Measurements from ENCODE around the gene LHX4.
"Not testable (repeated sequence)": the region's sequence is repeated elsewhere in the genome, so short reads cannot be mapped to it uniquely, and the experiment has no call there.

The LHX4 gene

GRCh38 chr1:180198196-180198595 lies 31.9 kb upstream of the LHX4 start:
- DNase-seq, result no peak

DNA sequence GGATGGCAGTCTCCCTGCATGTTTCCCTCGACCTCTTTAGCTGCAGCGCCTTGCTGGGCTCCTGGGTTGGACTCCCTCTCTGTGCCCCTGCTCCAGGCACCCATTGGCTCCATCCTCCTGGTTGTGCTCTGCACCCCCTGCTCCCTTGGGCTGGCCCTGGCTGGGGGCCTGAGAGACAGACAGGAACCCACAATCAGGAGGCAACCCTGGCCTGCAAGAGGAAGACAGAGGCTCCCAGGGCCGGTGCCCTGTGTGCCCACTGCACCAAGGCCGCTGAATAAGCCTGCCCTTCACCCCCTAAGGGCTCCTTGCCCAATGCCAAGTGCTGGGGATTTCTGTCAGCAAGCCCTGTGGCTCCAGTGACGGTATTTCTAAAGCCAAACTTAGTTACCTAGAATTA lies 31.5 kb upstream of the LHX4 start:
- no peak for DNase-seq

- no peak for DNase-seq
Observed at GRCh38 chr1:180199018-180199417, 31.0 kb upstream of the LHX4 start.

DNA sequence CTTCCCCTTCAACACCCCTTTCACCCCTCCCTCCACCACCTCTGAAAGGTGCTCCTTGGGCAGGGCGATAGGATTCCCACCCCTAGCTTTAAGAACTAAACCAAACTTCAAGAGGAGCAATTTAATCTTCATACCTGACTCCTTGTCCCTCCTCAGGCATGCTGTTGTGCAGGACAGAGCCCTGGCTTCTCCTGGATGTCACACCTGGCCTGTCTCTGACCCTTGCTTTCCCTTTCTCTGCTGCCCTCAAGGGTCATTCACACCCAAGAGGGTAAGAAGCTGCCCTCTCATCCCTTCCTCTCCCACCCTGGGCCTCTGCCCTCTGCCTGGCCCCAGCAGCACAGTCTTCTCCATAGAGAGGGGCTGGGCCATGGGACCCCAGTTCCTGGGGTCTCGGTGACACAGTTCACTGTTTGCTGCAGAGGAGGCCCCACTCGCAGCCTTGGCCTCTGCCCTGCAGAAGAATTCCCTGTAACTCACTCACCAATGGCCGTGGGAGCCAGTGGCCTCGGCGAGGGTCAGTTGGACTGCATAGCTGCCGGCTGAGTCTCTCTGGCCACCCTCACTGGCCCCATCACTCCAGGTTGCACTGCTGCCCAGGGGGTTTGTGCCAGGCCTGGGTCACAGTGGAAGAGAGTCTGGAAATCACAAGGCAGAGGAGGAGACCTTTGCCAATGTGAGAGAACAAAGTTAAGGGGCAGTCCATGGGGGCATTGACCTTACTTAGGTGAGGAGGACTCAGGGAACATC lies 28.4 kb upstream of the LHX4 start:
- DNase-seq, result no peak

- DNase-seq, result not testable (repeated sequence)
Observed at GRCh38 chr1:180202588-180202987, 27.5 kb upstream of the LHX4 start.

GRCh38 chr1:180204231-180204630 lies 25.8 kb upstream of the LHX4 start:
- no peak for DNase-seq

- no peak for DNase-seq
Observed at GRCh38 chr1:180206581-180206980, 23.5 kb upstream of the LHX4 start.

- no peak for DNase-seq
Observed at GRCh38 chr1:180208264-180208663, 21.8 kb upstream of the LHX4 start.

DNA sequence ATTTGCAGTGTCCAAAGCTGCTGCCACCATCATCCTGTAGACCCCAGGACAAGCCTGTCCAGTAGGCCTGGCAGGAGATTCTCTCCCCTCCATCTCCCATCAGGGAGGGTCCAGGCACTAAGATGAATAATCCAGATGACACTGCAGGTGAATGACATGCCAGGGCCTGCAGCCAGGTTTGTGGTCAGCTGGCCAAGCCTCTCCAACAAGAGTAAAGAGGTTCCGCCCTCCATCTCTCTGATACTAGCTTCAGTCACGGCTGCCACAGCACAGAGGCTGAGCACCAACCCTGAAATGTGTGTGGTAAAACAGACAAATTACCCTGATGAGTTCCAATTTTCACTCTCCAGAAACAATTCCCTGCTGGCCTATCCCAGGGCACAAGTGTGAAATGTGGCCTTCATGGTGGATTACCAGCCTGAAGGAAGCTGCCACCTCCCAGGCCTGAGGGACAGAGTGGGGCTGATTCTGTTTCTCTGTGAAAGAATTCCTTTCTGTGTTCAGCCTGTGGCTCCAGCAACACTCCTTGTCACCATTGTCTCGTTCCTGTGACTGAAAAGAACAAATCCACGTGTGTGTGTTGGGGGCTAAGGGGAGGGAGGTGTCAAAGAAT lies 19.9 kb upstream of the LHX4 start:
- DNase-seq, result no peak

GRCh38 chr1:180211156-180211859 lies 18.8 kb upstream of the LHX4 start:
- no peak for DNase-seq

- DNase-seq, result no peak
Observed at GRCh38 chr1:180211860-180212229, 18.2 kb upstream of the LHX4 start.

DNA sequence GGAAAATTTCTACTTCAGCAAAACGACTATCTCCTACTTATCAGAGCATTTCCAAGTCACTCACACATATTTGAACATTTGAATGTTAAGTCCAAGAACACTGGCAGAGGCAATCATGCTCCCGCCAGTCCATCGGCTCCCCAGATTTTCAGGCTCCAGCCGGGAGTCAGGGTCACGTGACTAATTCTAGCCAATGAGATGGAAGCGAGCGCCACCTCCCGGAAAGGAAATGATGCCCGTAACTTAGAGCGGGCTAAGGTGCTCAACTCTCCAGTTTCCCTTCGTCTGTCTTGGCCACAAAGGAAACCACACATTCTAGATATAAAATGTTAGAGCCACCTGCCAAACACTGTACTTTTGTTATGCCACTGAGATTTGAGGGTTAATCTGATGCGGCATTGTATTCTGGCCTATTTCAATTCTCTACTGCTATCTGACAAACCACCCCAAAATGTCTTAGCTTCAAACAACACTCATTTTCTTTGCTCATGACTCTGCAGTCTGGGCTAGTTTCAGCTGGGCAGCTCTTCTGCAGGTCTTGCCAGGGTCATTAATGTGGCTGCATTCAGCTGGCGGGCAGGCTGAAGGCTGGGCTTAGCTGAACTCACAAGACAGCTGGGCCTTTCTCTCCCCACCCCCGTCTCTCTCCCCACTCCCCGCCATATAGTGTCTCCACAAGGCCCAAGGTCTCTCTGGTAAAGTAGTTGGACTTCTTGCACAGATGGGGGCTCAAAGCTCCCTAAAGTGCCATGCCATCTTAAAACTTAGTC lies 16.5 kb upstream of the LHX4 start:
- DNase-seq, result no peak

DNA sequence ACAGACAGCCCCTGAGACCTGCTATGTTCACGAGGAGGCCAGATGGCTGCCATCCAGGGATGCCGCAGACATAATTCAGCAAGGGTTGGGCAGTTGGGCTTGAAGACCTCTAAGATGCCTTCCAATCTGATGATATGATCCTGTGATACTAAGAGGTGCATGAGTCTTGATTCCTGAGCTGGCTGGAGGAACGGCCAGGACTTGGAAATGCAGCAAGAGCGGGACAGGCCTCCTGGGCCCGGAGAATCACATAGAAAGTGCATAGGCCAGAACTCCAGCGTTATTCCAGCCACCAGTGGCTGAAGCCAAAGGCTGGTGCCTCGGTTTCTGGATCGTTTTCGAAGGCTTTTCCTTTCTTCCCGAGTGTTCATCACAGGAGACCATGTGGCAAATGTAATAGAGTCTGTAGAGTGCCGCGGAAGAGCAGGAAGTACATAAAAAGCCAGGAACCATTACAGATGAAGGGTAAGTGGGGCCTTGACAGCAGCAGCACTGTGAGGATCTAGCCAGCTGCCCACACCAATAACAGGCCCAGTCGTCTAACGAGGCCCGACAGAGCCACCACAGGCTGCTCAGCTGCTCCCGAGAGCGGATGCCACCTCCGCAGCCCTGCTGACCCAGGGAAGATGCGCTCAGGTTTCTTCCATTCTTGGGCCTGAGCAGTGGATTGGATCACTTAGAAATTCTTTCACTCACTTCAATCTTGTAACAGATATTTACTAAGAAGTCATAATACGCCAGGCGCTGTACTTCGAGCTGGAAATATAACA lies 14.0 kb upstream of the LHX4 start:
- DNase-seq, result no peak

DNA sequence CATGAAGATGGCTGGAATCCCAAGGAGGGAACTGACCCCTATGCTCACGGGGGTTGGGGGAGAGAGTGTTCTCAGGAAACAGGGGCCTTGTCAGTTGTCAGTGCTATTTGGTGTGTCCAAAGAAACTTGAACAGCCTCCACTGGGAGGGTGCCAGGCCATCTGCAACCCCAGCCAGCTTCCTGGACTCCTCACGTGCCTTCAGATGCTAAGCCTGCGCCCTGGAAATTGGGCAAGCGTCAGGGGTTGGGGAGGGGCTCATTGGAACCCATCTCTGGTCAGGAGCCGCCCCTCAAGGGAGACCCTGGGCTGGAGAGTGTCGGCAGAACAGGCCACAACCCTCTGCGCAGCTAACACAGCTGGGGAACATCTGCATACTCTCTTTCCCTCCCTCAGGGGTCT lies 13.1 kb upstream of the LHX4 start:
- no peak for DNase-seq

- no peak for DNase-seq
Observed at GRCh38 chr1:180218806-180219765, 11.0 kb upstream of the LHX4 start.

DNA sequence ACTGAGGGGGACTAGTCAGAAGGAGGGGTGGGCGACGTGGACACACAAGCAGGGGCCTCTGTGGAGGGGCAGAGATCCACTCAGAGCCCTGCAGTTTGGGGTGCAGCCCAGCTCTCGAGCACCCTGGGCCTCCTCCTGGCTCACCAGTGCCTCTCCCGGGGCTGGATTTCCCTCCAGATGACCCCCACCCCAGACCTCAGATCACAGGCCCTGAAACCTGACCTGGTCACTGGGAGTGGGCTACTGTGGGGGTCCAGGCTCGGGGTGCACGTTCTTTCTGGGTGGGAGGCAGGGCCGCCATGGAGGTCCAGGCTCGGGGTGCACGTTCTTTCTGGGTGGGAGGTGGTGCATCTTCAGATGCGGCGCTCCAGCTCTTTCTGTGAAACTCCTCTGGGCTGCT lies 10.3 kb upstream of the LHX4 start:
- DNase-seq, result no peak

DNA sequence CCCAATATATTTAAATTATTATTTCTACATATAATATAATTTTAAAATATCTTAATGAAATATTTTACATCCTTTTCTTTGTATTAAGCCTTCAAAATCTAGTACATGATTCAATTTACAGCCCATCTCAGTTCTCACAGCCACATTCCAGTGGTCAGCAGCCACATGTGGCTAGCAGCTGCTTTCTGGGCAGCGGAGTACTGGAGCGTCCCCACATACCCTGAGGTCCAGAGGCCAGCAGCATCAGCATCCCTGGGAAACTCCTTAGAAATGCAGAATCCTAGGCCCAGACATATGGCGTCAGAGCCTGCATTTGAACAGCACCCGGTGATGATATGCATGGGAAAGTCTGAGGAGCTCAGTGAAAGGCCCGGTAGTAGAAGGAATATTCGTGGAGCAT lies 8.6 kb upstream of the LHX4 start:
- no peak for DNase-seq

GRCh38 chr1:180224902-180225301 lies 5.2 kb upstream of the LHX4 start:
- no peak for DNase-seq

GRCh38 chr1:180225403-180225802 lies 4.7 kb upstream of the LHX4 start:
- DNase-seq, result no peak

DNA sequence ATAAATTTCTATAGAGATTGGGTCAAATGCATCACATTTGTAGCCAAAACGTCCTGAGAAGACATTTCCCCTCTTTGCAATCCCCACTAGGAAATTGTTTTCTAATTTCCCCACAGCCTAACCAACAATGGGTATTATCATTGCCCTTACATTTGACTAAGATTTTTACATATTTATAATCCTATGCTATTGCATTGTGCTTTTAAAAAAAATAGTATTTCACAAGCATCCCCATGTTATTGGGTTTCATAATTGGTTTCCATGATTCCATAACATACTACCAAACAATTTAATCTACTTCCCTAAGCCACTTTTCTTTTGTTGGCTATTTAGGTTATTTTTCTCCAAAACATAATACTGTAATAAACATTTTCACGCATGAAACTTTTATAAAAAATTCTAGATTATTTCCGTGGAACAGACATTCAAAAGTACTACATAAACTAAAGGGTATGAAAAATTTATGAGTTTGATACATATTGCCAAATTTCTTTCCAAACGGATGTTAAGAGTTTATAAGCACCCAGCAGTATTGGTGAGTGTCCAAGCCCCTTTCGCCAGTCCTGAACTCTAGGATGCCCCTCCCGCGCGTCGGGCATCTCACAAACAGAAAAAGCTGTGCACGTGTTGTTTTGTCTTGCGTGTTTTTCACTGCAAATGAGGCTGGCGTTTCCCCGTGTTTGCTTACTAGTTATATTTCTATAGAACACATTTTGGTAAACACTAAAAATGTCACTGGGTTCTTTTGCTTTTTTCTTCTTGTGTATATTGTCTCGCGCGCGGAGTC lies 2.0 kb upstream of the LHX4 start:
- DNase-seq, result no peak
